Stimulated activated memory B cell treated with anti-CD40 and anti-IgM and Interleukin-4, amounts not matched to agents 10 μg/mL and 1 μg/mL and 100 μg/mL, for 72 hours (primary cell): Measurements from ENCODE around the gene ZNF488.
"Not testable (repeated sequence)": the region's sequence is repeated elsewhere in the genome, so short reads cannot be mapped to it uniquely, and the experiment has no call there.

Experiments used
- ATAC-seq: fragments of 150-1000 bp; cut with Tn5 transposase; 2 replicates; pipeline ENCODE4 v1.10.0; 2021
- H3K27ac Mint-ChIP-seq: one replicate; pipeline ENCODE4 v1.8.0; 2022; ENCODE audit warnings: mild to moderate bottlenecking, mixed read lengths
- H3K27me3 Mint-ChIP-seq: one replicate; pipeline ENCODE4 v1.8.0; 2022; ENCODE audit warnings: mixed read lengths
- H3K36me3 Mint-ChIP-seq: one replicate; pipeline ENCODE4 v1.8.0; 2022; ENCODE audit warnings: mixed read lengths
- H3K4me1 Mint-ChIP-seq: one replicate; pipeline ENCODE4 v1.8.0; 2022; ENCODE audit warnings: mixed read lengths
- H3K4me3 Mint-ChIP-seq: one replicate; pipeline ENCODE4 v1.8.0; 2022; ENCODE audit warnings: mild to moderate bottlenecking, moderate library complexity, mixed read lengths
- H3K9me3 Mint-ChIP-seq: one replicate; pipeline ENCODE4 v1.8.0; 2022; ENCODE audit warnings: mixed read lengths

Gene ZNF488

GRCh38 chr10:47403446-47404318, 19.6 kb upstream of the ZNF488 start:
- Mint-ChIP-seq H3K27me3 (peaks cover 33% of the 10 kb centered on the region), H3K9me3 (no peaks in the 10 kb centered on the region), H3K36me3 (no peaks in the 10 kb centered on the region), H3K27ac (no peak overlapping the region), H3K4me3 (no peak overlapping the region), H3K4me1 (no peaks in the 10 kb centered on the region)
- ATAC-seq, result peak; percentile 29

- H3K9me3 Mint-ChIP-seq, result no peaks in the 10 kb centered on the region
- H3K36me3 Mint-ChIP-seq, result no peaks in the 10 kb centered on the region
- no peak for ATAC-seq
- no peak overlapping the region for H3K27ac Mint-ChIP-seq
- H3K4me1 Mint-ChIP-seq, result no peaks in the 10 kb centered on the region
- H3K27me3 Mint-ChIP-seq, result peaks cover 40% of the 10 kb centered on the region
- H3K4me3 Mint-ChIP-seq, result no peak overlapping the region
Measured at GRCh38 chr10:47402641-47403301, 18.7 kb upstream of the ZNF488 start.

DNA sequence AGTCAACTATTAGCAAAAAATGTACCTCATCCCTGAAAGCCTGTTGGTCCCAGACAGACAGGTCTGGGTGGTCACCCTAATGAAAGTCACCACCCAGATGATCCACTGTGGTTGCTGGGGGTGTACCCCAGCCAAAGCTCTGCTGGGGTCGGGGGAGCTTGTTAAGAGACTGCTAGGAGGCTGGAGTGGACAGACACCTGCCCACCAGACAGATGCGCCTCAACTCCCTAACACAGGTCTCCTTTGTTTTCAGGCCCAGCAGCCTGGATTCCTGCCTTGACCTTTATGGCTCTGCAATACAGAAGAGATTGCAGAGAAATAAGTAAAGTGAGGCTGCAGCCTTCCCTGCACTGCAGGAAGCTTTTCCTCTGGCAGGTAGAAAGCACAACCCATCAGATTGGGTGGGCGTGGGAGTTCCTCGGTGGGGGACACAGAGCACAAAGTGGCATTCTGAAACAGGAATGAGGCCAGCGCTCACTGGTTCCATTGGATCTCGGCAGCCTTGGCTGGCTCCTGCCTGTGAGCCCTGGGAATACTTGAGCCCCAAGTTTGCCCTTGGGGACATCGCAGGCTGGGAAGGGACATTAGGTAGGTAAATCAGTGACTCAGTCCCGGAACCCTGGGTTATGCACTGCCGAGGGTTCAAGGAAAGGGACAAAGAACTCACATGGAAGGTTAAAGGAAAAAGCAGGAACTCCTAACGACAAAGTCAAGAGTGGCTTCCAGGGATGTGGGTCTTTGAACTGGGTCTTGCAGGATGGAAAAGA, 18.0 kb upstream of the ZNF488 start:
- Mint-ChIP-seq H3K4me3 (no peak overlapping the region), H3K36me3 (no peaks in the 10 kb centered on the region), H3K9me3 (no peaks in the 10 kb centered on the region), H3K27ac (no peak overlapping the region), H3K4me1 (no peaks in the 10 kb centered on the region), H3K27me3 (peaks cover 43% of the 10 kb centered on the region)
- no peak for ATAC-seq

DNA sequence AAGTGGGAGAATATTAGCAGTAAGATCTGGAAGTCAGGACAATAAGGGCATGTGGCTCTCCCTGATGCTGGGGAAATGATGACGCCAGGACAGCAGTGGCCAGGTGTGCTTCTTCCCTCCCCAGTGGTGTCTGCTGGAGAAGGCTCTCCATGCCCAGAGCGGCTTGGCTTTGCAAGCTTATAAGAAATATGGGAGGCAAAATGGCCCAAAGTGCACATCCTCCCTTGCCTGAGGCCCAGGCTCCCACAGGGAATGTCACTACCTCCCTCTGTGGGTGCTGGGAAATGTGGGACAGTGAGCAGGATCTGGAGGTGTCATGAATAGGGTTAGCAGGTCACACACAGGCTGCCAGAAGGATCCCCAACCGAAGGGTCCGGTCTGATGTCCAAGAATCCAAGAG, 17.1 kb upstream of the ZNF488 start:
- Mint-ChIP-seq H3K27ac (no peak overlapping the region), H3K36me3 (no peaks in the 10 kb centered on the region), H3K27me3 (peaks cover 51% of the 10 kb centered on the region), H3K9me3 (no peaks in the 10 kb centered on the region), H3K4me3 (no peak overlapping the region), H3K4me1 (no peaks in the 10 kb centered on the region)
- no peak for ATAC-seq

DNA sequence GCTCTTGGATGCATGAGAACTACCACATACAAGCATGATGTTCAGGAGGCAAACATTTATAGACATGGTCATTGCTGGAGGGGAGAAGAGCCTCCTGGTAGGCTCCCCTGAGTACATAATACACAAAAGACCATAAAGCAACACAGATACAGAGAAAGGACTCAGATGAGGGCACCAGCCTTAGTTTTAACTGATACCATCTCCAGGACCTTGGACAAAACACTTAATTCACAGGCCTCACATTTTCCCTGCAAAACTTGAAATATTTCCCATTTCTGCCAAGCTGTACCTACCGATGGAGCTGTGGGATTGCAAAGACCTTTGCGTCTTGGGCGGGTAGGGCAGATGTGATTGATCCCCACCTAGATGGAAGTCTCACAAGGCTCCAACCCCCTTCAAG, 16.7 kb upstream of the ZNF488 start:
- no peaks in the 10 kb centered on the region for H3K36me3 Mint-ChIP-seq
- H3K27ac Mint-ChIP-seq, result no peak overlapping the region
- H3K27me3 Mint-ChIP-seq, result peaks cover 55% of the 10 kb centered on the region
- H3K4me3 Mint-ChIP-seq, result no peak overlapping the region
- no peaks in the 10 kb centered on the region for H3K9me3 Mint-ChIP-seq
- no peak for ATAC-seq
- no peaks in the 10 kb centered on the region for H3K4me1 Mint-ChIP-seq

DNA sequence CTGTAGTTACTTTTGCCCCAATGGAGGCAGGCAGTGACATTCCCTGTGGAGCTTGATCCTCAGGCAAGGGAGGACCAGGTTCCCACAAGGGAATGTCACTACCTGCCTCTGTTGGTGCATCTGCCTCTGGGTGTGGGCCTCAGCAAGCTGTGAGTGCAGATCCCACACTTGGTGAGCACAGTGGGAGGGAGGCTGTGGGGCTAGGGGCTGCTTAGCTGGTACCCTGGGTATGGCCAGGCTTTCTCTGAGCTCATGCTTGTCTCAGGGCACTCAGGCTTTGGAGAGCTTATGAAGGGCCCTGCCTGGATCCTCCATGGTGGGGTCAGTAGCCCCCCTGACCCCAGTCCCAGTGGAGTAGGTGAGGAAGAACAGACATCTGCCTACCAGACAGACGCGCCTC, 16.2 kb upstream of the ZNF488 start:
- Mint-ChIP-seq H3K4me1 (no peaks in the 10 kb centered on the region), H3K36me3 (no peaks in the 10 kb centered on the region), H3K4me3 (no peak overlapping the region), H3K27me3 (peaks cover 61% of the 10 kb centered on the region), H3K9me3 (no peaks in the 10 kb centered on the region), H3K27ac (no peak overlapping the region)
- no peak for ATAC-seq

DNA sequence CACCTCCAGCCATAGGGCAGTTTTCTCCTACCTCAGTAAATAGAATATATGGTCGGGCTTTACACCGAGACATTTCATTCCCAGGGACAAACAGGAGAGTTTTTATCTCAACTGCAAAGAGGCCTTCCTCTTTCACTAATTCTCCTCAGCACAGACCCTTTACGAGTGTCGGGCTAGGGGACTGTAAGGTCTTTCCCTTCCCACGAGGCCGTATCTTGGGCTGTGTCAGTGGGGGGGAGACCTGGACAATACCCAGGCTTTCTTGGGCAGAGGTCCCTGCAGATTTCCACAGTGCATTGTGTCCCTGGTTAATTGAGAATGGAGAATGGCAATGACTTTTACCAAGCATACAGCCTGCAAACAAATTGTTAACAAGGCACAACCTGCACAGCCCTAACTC, 13.2 kb upstream of the ZNF488 start:
- no peaks in the 10 kb centered on the region for H3K9me3 Mint-ChIP-seq
- H3K36me3 Mint-ChIP-seq, result no peaks in the 10 kb centered on the region
- peaks cover 72% of the 10 kb centered on the region for H3K27me3 Mint-ChIP-seq
- no peak overlapping the region for H3K27ac Mint-ChIP-seq
- no peak for ATAC-seq
- no peak overlapping the region for H3K4me3 Mint-ChIP-seq
- H3K4me1 Mint-ChIP-seq, result no peaks in the 10 kb centered on the region

DNA sequence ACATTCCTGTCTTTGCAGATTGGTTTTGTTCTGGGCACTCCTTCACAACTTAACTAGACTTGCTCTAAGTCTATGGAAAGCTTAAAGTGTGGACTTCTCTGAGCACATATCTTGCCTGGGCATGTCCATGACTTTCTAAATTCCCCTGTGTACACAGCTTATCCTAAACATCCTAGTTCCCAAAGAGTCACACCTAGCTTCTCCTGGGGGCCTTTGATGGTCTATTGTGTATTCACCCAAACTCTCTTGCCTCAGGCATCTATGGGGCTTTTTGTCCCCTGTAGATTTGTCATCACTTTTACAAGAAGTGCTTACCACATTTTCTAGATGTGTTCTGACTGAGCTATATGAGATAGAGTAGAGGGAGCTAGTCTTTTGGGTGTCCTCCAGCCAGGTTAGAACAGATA, 12.2 kb upstream of the ZNF488 start:
- ATAC-seq, result no peak
- Mint-ChIP-seq H3K4me3 (no peak overlapping the region), H3K27me3 (peaks cover 69% of the 10 kb centered on the region)

DNA sequence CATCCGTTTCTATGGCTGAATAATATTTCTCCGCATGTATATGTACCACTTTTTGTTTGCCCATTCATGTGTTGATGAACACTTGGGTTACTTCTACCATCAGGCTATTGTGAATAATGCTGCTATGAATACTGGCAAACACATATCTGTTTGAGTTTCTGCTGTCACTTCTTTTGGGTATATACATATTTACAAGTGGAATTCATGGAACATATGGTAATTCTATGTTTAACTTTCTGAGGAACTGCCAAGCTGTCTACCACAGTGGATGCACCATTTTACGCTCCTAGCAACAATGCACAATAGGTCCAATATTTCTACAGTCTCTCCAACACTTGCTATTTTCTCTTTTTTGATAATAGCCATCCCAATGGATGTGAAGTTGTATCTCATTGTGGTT, 5.5 kb upstream of the ZNF488 start:
- peaks cover 5% of the 10 kb centered on the region for H3K4me1 Mint-ChIP-seq
- H3K4me3 Mint-ChIP-seq, result no peak overlapping the region
- H3K36me3 Mint-ChIP-seq, result no peaks in the 10 kb centered on the region
- H3K27ac Mint-ChIP-seq, result no peak overlapping the region
- no peak for ATAC-seq
- peaks cover 22% of the 10 kb centered on the region for H3K9me3 Mint-ChIP-seq
- H3K27me3 Mint-ChIP-seq, result peaks cover 56% of the 10 kb centered on the region

More for the DNA sequence above, 12.2 kb upstream of the ZNF488 start:
- Mint-ChIP-seq H3K36me3 (no peaks in the 10 kb centered on the region), H3K27ac (no peak overlapping the region), H3K9me3 (no peaks in the 10 kb centered on the region), H3K4me1 (no peaks in the 10 kb centered on the region)

DNA sequence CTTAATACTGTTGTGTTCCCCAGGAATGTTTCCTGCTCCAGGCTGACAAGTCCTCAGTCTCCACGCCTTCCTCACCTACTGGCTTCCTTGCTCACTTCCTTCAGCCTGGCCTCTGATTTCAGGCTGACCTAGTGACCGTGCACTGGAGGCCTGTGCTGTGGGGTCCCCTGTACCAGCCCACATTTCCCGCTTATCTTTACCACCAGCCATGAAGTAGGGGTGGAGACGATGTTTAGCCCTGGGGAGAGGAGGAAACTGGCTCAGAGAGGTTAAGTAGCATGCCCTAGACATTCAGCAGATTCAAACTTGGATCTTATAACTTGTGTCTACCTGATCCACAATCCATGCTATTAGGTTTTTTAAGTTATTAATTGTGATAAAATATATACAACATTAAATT, 4.8 kb upstream of the ZNF488 start:
- H3K36me3 Mint-ChIP-seq, result no peaks in the 10 kb centered on the region
- peaks cover 54% of the 10 kb centered on the region for H3K27me3 Mint-ChIP-seq
- H3K9me3 Mint-ChIP-seq, result peaks cover 22% of the 10 kb centered on the region
- H3K27ac Mint-ChIP-seq, result no peak overlapping the region
- ATAC-seq, result no peak
- H3K4me1 Mint-ChIP-seq, result peaks cover 9% of the 10 kb centered on the region
- no peak overlapping the region for H3K4me3 Mint-ChIP-seq

DNA sequence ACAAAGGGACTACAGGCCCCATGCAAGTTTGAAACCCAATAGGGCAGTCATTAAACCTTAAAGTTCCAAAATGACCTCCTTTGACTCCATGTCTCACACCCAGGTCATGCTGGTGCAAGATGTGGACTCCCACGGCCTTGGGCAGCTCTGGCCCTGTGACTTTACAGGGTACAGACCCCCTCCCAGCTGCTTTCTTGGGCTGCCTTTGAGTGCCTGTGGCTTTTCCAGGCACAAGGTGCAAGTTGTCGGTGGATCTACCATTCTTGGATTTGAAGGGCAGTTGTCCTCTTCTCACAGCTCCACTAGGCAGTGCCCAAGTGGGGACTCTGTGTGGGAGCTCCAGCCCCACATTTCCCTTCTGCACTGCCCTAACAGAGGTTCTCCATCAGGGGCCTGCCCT, 2.0 kb upstream of the ZNF488 start:
- not testable (repeated sequence) for ATAC-seq, H3K27ac Mint-ChIP-seq, H3K36me3 Mint-ChIP-seq, H3K4me3 Mint-ChIP-seq
- Mint-ChIP-seq H3K4me1 (peaks cover 17% of the 10 kb centered on the region), H3K27me3 (peaks cover 52% of the 10 kb centered on the region), H3K9me3 (peaks cover 22% of the 10 kb centered on the region)

DNA sequence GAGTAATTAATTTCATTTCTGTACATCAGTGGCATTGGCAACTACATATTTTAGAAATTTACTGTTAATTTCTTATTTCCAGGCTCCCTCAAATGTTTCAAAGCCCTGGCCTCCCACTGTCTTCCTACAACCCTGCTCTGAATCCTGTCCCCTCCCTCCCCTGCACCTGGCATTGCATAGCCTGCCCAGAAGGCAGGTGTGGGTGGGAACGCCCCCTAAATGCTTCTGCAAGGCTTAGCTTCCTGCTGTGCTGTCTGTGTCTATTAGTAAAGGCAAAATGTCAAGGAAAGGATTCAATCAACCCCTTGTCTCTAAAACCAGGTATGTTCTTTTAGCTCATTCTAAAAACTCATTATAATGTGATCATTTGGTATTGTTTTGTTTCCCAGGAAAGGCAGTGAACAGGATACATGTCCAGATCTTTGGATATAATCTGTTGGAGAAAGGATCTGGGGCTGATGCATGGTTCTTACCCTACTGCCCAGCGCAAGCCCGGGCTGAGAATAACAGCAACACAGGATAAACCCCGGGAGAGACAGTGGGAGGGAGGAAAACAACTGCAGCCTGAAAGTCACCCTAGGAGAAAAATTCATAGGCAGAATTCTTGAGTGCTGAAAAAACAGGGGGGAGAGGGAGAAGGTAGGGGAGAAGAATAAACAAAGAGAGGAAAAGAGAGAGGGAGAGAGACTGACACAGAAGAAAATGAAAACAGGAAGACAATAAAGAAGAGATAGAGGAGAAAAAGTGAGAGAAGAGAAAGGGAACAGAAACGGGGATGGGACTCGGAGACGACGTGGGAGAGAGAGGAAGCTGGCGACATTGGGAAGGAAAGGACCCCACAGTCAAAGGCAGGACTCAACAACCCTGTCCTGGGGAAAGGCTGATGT, 589 bp downstream of the ZNF488 start:
- H3K36me3 Mint-ChIP-seq, result no peaks in the 10 kb centered on the region
- H3K4me3 Mint-ChIP-seq, result peak overlapping the region; percentile 67
- peaks cover 13% of the 10 kb centered on the region for H3K9me3 Mint-ChIP-seq
- H3K4me1 Mint-ChIP-seq, result peaks cover 17% of the 10 kb centered on the region
- no peak overlapping the region for H3K27ac Mint-ChIP-seq
- H3K27me3 Mint-ChIP-seq, result peaks cover 77% of the 10 kb centered on the region
- ATAC-seq, result no peak

GRCh38 chr10:47381427-47382379, 2.4 kb downstream of the ZNF488 start:
- H3K4me3 Mint-ChIP-seq, result no peak overlapping the region
- H3K27me3 Mint-ChIP-seq, result peaks cover 85% of the 10 kb centered on the region
- no peak overlapping the region for H3K27ac Mint-ChIP-seq

DNA sequence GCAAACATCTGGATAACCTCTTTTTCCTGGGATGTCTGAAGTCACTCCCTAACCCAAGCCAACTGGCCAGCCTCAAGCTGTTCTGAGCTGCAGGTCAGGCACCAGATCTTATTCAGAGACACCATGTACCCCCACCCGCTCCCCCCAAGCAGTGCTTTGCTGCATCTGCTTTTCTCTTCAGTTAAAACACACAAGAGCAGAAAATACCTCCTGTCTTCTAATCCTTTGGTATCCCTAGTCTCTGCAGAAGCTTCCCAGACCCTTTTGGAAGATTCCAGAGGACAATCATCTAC, 3.0 kb downstream of the ZNF488 start:
- ATAC-seq, result no peak
- Mint-ChIP-seq H3K4me3 (no peak overlapping the region), H3K4me1 (peaks cover 23% of the 10 kb centered on the region), H3K36me3 (no peaks in the 10 kb centered on the region), H3K27me3 (peaks cover 86% of the 10 kb centered on the region), H3K27ac (no peak overlapping the region), H3K9me3 (no peaks in the 10 kb centered on the region)

More at GRCh38 chr10:47381427-47382379, 2.4 kb downstream of the ZNF488 start:
- H3K9me3 Mint-ChIP-seq, result no peaks in the 10 kb centered on the region
- peaks cover 23% of the 10 kb centered on the region for H3K4me1 Mint-ChIP-seq
- no peaks in the 10 kb centered on the region for H3K36me3 Mint-ChIP-seq
- no peak for ATAC-seq
